ENCODE measurements around the gene ETV4.

- TF ChIP-seq POLR2A (IDR thresholded peaks at IDR 0.05; ENCODE audit: low read length) = no peak
- TF ChIP-seq GATA1 (IDR thresholded peaks at IDR 0.05; ENCODE audit: low read depth, low read length) = no peak
These were observed 44.9 kb upstream of the ETV4 start for GRCh38 chr17:43591001-43591400.
